HEK293 (cell line): ENCODE results near the gene SLC2A8.

Source experiments
- KLF1 ChIP-seq: fragments of 450-650 bp; formaldehyde crosslinking; IDR thresholded peaks from 2 replicates; pipeline ENCODE4 v1.5.1; 2016; ENCODE audit warnings: missing biosample characterization, missing genetic modification characterization
- KLF8 ChIP-seq: fragments of 450-650 bp; formaldehyde crosslinking; IDR thresholded peaks from 2 replicates; pipeline ENCODE4 v1.5.1; 2016; ENCODE audit warnings: missing biosample characterization, missing genetic modification characterization
- OVOL3 ChIP-seq: fragments of 450-650 bp; formaldehyde crosslinking; IDR thresholded peaks from 2 replicates; pipeline ENCODE4 v1.5.1; 2016; ENCODE audit warnings: missing biosample characterization, missing genetic modification characterization
- RBAK ChIP-seq: fragments of 450-650 bp; formaldehyde crosslinking; IDR thresholded peaks from 2 replicates; pipeline ENCODE4 v1.5.1; 2016; ENCODE audit warnings: missing biosample characterization, missing genetic modification characterization
- TCF7L2 ChIP-seq: IDR thresholded peaks from 2 replicates; pipeline ENCODE4 v1.6.1; 2011; ENCODE audit warnings: low read depth, mild to moderate bottlenecking, inconsistent platforms, low read length, moderate library complexity, borderline replicate concordance
- TRIM28 ChIP-seq: IDR thresholded peaks from 2 replicates; pipeline ENCODE4 v1.6.1; 2011; ENCODE audit warnings: low read length, control low read depth, borderline replicate concordance
- ZBTB17 ChIP-seq: fragments of 450-650 bp; formaldehyde crosslinking; IDR thresholded peaks from 2 replicates; pipeline ENCODE4 v1.5.1; 2016; ENCODE audit warnings: missing biosample characterization, missing genetic modification characterization
- ZNF114 ChIP-seq: fragments of 450-650 bp; formaldehyde crosslinking; IDR thresholded peaks from 2 replicates; pipeline ENCODE4 v1.5.0; 2017; ENCODE audit warnings: missing biosample characterization, missing genetic modification characterization
- ZNF16 ChIP-seq: fragments of 450-650 bp; formaldehyde crosslinking; IDR thresholded peaks from 2 replicates; pipeline ENCODE4 v1.5.1; 2016; ENCODE audit warnings: low read depth, missing biosample characterization, missing genetic modification characterization
- ZNF169 ChIP-seq: fragments of 450-650 bp; formaldehyde crosslinking; IDR thresholded peaks from 2 replicates; pipeline ENCODE4 v1.5.1; 2016; ENCODE audit warnings: missing biosample characterization, missing genetic modification characterization
- ZNF202 ChIP-seq: fragments of 450-650 bp; formaldehyde crosslinking; IDR thresholded peaks from 2 replicates; pipeline ENCODE4 v1.5.1; 2016; ENCODE audit warnings: missing biosample characterization, missing genetic modification characterization, borderline replicate concordance
- ZNF221 ChIP-seq: fragments of 450-650 bp; formaldehyde crosslinking; IDR thresholded peaks from 2 replicates; pipeline ENCODE4 v1.5.1; 2017; ENCODE audit warnings: missing biosample characterization, missing genetic modification characterization, borderline replicate concordance
- ZNF48 ChIP-seq: fragments of 450-650 bp; formaldehyde crosslinking; IDR thresholded peaks from 2 replicates; pipeline ENCODE4 v1.5.1; 2016; ENCODE audit warnings: missing biosample characterization, missing genetic modification characterization
- ZNF621 ChIP-seq: fragments of 450-650 bp; formaldehyde crosslinking; IDR thresholded peaks from 2 replicates; pipeline ENCODE4 v1.5.1; 2017; ENCODE audit warnings: missing biosample characterization, missing genetic modification characterization
- ZNF654 ChIP-seq: fragments of 450-650 bp; formaldehyde crosslinking; IDR thresholded peaks from 2 replicates; pipeline ENCODE4 v1.5.1; 2016; ENCODE audit warnings: low read depth, missing biosample characterization, missing genetic modification characterization
- ZNF747 ChIP-seq: fragments of 450-650 bp; formaldehyde crosslinking; IDR thresholded peaks from 2 replicates; pipeline ENCODE4 v1.5.1; 2016; ENCODE audit warnings: missing biosample characterization, missing genetic modification characterization
- TF ChIP-seq, protein P1 (sequence below): fragments of 450-650 bp; formaldehyde crosslinking; IDR thresholded peaks from 2 replicates; pipeline ENCODE4 v1.5.1; 2016; ENCODE audit warnings: missing biosample characterization, missing genetic modification characterization
- TF ChIP-seq, protein P2 (sequence below): fragments of 450-650 bp; formaldehyde crosslinking; IDR thresholded peaks from 2 replicates; pipeline ENCODE4 v1.5.1; 2016; ENCODE audit warnings: missing biosample characterization, missing genetic modification characterization
- TF ChIP-seq, protein P3 (sequence below): fragments of 450-650 bp; formaldehyde crosslinking; conservative IDR thresholded peaks from 2 replicates; pipeline ENCODE4 v1.5.1; 2016; ENCODE audit warnings: low read depth, missing biosample characterization, missing genetic modification characterization
- TF ChIP-seq, protein P4 (sequence below): fragments of 450-650 bp; formaldehyde crosslinking; IDR thresholded peaks from 2 replicates; pipeline ENCODE4 v1.5.1; 2016; ENCODE audit warnings: missing biosample characterization, missing genetic modification characterization
- TF ChIP-seq, protein P5 (sequence below): fragments of 450-650 bp; IDR thresholded peaks from 2 replicates; pipeline ENCODE4 v1.5.1; 2018; ENCODE audit warnings: missing biosample characterization, missing genetic modification characterization

SLC2A8 gene

DNA sequence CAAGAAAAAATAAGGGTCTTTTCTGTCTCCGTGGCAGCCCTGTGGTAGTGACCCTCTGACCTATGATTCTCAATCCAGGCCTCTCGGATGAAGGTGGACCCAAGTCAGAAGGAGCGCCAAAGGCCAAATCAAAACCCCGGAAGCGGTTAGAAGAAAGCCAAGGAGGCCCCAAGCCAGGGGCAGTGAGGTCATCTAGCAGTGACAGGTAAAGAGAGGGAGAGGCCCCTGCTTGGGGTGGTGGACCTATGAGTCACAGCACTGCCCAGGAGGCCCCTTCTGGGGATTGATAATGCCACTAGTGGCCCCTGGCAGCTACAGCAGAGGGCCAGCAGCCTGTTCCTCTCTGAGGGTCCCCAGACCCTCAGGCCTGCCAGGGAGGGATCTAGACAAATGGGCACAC is 6.4 kb upstream of the SLC2A8 start (continued):
- TF ChIP-seq, protein P1, sequence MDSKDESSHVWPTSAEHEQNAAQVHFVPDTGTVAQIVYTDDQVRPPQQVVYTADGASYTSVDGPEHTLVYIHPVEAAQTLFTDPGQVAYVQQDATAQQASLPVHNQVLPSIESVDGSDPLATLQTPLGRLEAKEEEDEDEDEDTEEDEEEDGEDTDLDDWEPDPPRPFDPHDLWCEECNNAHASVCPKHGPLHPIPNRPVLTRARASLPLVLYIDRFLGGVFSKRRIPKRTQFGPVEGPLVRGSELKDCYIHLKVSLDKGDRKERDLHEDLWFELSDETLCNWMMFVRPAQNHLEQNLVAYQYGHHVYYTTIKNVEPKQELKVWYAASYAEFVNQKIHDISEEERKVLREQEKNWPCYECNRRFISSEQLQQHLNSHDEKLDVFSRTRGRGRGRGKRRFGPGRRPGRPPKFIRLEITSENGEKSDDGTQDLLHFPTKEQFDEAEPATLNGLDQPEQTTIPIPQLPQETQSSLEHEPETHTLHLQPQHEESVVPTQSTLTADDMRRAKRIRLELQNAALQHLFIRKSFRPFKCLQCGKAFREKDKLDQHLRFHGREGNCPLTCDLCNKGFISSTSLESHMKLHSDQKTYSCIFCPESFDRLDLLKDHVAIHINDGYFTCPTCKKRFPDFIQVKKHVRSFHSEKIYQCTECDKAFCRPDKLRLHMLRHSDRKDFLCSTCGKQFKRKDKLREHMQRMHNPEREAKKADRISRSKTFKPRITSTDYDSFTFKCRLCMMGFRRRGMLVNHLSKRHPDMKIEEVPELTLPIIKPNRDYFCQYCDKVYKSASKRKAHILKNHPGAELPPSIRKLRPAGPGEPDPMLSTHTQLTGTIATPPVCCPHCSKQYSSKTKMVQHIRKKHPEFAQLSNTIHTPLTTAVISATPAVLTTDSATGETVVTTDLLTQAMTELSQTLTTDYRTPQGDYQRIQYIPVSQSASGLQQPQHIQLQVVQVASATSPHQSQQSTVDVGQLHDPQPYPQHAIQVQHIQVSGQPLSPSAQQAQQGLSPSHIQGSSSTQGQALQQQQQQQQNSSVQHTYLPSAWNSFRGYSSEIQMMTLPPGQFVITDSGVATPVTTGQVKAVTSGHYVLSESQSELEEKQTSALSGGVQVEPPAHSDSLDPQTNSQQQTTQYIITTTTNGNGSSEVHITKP (tag by site-specific recombination), result no peak
- TF ChIP-seq ZNF114 (no peak), TCF7L2 (peak; percentile 32; the same call in 1 of the 2 replicates), ZBTB17 (tag by site-specific recombination) (no peak), ZNF221 (tag by site-specific recombination) (no peak), ZNF202 (tag by site-specific recombination) (no peak), RBAK (tag by site-specific recombination) (no peak), ZNF169 (tag by site-specific recombination) (no peak), KLF8 (tag by site-specific recombination) (no peak), ZNF747 (no peak), KLF1 (tag by site-specific recombination) (no peak), ZNF654 (tag by site-specific recombination) (no peak), ZNF621 (tag by site-specific recombination) (no peak), ZNF48 (no peak), ZNF16 (no peak), OVOL3 (tag by site-specific recombination) (no peak), TRIM28 (no peak)
- TF ChIP-seq, protein P2, sequence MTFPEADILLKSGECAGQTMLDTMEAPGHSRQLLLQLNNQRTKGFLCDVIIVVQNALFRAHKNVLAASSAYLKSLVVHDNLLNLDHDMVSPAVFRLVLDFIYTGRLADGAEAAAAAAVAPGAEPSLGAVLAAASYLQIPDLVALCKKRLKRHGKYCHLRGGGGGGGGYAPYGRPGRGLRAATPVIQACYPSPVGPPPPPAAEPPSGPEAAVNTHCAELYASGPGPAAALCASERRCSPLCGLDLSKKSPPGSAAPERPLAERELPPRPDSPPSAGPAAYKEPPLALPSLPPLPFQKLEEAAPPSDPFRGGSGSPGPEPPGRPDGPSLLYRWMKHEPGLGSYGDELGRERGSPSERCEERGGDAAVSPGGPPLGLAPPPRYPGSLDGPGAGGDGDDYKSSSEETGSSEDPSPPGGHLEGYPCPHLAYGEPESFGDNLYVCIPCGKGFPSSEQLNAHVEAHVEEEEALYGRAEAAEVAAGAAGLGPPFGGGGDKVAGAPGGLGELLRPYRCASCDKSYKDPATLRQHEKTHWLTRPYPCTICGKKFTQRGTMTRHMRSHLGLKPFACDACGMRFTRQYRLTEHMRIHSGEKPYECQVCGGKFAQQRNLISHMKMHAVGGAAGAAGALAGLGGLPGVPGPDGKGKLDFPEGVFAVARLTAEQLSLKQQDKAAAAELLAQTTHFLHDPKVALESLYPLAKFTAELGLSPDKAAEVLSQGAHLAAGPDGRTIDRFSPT (tag by site-specific recombination), result peak; percentile 29; the same call in 1 of the 2 replicates
- TF ChIP-seq, protein P3, sequence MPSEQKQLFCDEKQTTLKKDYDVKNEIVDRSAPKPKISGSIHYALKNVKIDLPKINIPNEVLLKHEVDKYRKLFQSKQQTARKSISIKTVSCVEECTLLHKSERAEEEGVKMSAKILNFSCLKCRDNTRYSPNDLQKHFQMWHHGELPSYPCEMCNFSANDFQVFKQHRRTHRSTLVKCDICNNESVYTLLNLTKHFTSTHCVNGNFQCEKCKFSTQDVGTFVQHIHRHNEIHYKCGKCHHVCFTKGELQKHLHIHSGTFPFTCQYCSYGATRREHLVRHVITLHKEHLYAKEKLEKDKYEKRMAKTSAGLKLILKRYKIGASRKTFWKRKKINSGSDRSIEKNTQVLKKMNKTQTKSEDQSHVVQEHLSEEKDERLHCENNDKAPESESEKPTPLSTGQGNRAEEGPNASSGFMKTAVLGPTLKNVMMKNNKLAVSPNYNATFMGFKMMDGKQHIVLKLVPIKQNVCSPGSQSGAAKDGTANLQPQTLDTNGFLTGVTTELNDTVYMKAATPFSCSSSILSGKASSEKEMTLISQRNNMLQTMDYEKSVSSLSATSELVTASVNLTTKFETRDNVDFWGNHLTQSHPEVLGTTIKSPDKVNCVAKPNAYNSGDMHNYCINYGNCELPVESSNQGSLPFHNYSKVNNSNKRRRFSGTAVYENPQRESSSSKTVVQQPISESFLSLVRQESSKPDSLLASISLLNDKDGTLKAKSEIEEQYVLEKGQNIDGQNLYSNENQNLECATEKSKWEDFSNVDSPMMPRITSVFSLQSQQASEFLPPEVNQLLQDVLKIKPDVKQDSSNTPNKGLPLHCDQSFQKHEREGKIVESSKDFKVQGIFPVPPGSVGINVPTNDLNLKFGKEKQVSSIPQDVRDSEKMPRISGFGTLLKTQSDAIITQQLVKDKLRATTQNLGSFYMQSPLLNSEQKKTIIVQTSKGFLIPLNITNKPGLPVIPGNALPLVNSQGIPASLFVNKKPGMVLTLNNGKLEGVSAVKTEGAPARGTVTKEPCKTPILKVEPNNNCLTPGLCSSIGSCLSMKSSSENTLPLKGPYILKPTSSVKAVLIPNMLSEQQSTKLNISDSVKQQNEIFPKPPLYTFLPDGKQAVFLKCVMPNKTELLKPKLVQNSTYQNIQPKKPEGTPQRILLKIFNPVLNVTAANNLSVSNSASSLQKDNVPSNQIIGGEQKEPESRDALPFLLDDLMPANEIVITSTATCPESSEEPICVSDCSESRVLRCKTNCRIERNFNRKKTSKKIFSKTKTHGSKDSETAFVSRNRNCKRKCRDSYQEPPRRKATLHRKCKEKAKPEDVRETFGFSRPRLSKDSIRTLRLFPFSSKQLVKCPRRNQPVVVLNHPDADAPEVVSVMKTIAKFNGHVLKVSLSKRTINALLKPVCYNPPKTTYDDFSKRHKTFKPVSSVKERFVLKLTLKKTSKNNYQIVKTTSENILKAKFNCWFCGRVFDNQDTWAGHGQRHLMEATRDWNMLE (tag by site-specific recombination), result no peak
- TF ChIP-seq, protein P4, sequence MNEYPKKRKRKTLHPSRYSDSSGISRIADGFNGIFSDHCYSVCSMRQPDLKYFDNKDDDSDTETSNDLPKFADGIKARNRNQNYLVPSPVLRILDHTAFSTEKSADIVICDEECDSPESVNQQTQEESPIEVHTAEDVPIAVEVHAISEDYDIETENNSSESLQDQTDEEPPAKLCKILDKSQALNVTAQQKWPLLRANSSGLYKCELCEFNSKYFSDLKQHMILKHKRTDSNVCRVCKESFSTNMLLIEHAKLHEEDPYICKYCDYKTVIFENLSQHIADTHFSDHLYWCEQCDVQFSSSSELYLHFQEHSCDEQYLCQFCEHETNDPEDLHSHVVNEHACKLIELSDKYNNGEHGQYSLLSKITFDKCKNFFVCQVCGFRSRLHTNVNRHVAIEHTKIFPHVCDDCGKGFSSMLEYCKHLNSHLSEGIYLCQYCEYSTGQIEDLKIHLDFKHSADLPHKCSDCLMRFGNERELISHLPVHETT, result no peak
- TF ChIP-seq, protein P5, sequence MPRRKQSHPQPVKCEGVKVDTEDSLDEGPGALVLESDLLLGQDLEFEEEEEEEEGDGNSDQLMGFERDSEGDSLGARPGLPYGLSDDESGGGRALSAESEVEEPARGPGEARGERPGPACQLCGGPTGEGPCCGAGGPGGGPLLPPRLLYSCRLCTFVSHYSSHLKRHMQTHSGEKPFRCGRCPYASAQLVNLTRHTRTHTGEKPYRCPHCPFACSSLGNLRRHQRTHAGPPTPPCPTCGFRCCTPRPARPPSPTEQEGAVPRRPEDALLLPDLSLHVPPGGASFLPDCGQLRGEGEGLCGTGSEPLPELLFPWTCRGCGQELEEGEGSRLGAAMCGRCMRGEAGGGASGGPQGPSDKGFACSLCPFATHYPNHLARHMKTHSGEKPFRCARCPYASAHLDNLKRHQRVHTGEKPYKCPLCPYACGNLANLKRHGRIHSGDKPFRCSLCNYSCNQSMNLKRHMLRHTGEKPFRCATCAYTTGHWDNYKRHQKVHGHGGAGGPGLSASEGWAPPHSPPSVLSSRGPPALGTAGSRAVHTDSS (tag by site-specific recombination), result no peak
